GM10266 (cell line): ENCODE measurements around the gene ERVW-1.
"Not testable (repeated sequence)": the region's sequence is repeated elsewhere in the genome, so short reads cannot be mapped to it uniquely, and the experiment has no call there.

Experiments used
- DNase-seq: peaks from one replicate; pipeline ENCODE4 v3.0.0; 2012; ENCODE audit errors: extremely low spot score
- TF ChIP-seq, protein P1 (sequence below): IDR thresholded peaks from 2 replicates; pipeline ENCODE4 v1.5.1; 2012; ENCODE audit warnings: mild to moderate bottlenecking, low read depth; ENCODE audit not compliant: control insufficient read depth, insufficient read depth; ENCODE audit errors: missing control alignments

Gene ERVW-1

GRCh38 chr7:92477681-92478080 lies at the start of gene ERVW-1:
Gene ERVW-1, minus strand, starts transcription at chr7:92477946. Its CDS starts 7,565 bp downstream, at chr7:92470381.
- not testable (repeated sequence) for DNase-seq

DNA sequence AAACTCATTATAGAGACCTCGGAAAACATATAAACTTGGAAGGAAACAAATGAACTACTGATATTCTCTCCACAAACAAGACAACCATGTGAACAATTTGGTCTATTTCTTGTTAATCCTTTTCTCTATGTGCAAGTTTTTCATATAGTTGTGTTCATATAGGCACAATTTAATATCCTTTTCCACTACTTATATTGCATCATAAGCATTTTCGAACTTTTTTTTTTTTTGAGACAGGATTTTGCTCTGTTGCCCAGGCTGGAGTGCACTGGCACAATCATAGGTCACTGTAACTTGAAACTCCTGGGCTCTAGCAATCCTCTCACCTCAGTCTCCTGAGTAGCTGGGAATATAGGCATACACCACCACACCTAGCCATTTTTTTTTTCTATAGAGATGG lies 45.4 kb upstream of the ERVW-1 start:
- no peak for DNase-seq
- TF ChIP-seq, protein P1, sequence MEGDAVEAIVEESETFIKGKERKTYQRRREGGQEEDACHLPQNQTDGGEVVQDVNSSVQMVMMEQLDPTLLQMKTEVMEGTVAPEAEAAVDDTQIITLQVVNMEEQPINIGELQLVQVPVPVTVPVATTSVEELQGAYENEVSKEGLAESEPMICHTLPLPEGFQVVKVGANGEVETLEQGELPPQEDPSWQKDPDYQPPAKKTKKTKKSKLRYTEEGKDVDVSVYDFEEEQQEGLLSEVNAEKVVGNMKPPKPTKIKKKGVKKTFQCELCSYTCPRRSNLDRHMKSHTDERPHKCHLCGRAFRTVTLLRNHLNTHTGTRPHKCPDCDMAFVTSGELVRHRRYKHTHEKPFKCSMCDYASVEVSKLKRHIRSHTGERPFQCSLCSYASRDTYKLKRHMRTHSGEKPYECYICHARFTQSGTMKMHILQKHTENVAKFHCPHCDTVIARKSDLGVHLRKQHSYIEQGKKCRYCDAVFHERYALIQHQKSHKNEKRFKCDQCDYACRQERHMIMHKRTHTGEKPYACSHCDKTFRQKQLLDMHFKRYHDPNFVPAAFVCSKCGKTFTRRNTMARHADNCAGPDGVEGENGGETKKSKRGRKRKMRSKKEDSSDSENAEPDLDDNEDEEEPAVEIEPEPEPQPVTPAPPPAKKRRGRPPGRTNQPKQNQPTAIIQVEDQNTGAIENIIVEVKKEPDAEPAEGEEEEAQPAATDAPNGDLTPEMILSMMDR, result no peak

- no peak for DNase-seq
- TF ChIP-seq, protein P1, result no peak
Measured at GRCh38 chr7:92520024-92520423, 42.3 kb upstream of the ERVW-1 start.

DNA sequence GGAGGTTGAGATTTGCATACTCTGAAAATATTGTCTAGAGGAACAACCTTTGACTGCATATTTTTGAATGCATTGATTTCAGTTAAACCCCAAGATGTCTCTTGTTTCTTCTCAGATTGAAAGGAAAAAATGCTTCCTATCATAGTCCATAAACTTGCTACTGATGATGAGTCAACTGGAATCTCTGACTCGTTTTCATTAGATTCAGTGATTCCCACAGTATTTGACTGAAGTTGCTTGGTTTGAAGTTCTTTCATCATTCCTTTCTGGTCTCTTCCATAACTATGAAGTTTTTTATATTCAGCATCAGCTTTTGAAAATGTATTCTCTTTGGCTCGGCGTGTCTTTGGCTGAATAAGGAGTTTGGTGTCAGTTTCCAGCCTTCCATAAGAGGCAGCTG lies 39.9 kb upstream of the ERVW-1 start:
- DNase-seq, result no peak
- TF ChIP-seq, protein P1, result no peak

DNA sequence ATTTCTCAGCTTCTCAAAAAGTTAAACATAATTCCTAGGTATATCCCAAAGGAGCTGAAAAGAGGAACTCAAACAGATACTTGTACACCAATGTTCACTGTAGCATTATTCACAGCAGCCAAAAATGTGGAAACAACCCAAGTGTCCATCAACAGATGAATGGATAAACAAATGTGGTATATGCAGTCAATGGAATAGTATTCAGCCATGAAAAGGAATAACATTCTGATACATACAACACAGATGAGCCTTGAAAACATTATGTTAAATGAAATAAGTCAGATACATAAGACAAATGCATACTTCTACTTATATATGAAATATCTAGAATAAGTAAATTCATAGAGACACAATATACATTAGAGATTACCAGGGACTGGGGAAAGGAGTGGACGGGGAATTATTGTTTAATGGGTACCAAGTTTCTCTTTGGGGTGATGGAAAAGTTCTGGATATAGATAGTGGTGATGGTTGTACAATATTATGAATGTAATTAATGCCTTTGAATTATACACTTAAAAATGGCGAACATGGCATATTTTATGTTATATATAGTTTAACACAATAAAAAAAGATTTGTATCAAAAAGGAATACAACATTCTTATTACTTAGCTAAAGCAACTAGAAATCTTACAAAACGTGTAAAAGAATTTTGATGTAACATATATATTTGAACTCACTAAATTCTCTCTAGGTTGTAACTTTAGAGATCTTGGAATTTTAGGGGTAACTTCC lies 35.6 kb upstream of the ERVW-1 start:
- TF ChIP-seq, protein P1, result no peak
- no peak for DNase-seq

DNA sequence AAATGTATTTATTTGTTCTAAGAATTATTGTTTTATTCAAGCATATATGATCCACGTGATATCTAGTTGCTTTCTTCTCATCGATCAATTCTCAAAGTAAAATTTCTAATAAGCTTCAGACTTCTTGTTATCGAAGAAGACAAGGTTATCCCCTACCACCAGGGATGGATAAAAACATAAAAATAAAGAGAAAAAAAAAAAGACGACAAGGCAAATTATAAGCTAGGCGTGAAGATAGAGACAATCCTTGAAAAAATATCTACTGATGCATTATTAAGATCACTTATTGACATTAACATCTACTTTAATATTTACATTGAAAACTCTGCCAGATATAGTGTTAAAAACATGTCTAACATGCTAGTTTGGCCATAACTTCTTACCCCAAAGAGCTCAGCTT lies 31.2 kb upstream of the ERVW-1 start:
- TF ChIP-seq, protein P1, result no peak
- DNase-seq, result no peak

DNA sequence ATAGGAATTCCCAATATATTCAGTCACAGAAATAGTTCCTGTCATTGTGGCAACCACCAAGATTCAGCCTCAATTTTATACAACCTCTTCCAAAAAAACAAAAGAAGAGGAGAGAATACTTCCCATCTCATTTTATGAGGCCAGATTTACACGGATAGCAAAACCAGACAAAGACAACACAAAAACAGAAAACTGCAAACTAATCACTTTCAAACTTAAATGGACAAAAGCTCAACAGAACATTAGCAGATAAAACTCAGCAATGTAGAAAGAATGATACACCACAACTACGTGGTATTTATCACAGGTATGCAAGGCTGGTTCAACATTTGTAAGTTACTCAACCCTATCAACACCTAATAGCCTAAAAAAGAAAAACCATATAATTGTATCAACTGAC lies 28.6 kb upstream of the ERVW-1 start:
- no peak for DNase-seq
- TF ChIP-seq, protein P1, result no peak

- DNase-seq, result no peak
- TF ChIP-seq, protein P1, result no peak
Measured at GRCh38 chr7:92504563-92504962, 26.8 kb upstream of the ERVW-1 start.
